NCI-H2029 (cell line): ENCODE data around the gene OLA1.
A peak's percentile ranks its signal among the peaks of the same experiment; 100 is the strongest.

ENCODE experiments used
- DNase-seq: peaks from one replicate; lab custom pipeline; 2025; lab: John Stamatoyannopoulos, UW

OLA1 gene

DNA sequence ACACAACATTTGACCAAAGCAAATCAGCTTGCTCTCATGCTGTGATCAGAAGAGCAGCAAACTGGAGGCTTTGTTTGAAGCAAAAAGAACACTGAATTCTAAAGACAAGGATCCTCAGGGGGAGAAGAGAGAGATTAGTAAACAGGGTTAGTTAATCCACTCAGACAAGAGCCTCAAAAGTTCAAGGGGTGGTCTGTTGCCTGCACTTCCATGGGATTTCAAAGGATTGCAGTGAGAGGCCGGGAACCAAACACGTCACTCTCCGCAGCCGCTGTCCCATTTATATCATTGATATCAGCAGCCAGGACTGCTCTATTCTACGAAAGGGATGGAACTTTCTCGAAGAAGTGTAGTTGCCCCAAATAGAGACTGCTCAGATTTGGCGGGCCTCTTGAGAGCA is 185.4 kb downstream of the OLA1 start:
- no peak for DNase-seq

DNA sequence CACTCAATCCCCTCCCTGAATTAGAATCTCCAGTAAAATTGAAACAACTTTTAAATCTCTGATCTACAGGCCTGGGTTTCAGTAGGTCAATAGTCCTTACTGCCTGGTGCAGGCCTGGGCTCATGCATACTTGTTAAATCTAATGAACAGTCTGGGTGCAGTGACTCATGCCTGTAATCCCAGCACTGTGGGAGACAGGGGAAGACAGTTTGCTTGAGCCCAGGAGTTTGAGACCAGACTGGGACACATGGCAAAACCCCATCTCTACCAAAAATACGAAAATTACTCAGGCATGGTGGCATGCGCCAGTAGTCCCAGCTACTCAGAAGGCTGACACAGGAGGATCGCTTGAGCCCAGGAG is 188.5 kb downstream of the OLA1 start:
- no peak for DNase-seq

DNA sequence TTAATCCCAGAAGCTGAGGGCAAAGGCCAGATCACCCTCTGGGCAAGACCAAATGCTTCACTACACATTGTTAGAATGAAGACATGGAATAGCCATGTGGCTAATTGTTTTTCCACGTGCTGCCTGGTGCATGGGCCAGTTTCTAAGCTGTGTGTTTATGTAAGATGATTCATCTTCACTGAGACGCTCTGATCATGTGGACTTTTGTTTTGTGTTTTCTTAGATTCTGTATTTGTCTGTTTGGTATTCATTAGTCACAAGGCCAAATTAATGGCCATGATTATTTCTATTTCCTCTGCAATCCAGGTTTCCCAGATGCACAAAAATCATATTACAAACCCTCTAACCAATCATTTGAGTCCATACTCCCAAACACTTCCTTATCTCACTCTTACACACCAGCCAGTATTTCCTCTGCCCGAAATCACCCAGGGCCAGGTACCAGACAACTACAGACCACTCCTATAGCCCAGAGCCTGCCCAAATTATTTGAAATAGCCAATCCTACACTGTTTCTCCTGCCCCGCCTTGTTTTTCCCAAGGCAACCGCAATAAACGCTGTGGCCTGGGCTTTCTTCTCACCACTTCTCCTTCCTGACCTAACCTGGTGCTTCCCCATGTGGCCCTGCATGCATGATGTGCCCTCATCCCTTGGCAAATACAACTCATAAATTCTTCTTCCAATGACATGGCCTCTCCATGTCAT is 189.0 kb downstream of the OLA1 start:
- no peak for DNase-seq

DNA sequence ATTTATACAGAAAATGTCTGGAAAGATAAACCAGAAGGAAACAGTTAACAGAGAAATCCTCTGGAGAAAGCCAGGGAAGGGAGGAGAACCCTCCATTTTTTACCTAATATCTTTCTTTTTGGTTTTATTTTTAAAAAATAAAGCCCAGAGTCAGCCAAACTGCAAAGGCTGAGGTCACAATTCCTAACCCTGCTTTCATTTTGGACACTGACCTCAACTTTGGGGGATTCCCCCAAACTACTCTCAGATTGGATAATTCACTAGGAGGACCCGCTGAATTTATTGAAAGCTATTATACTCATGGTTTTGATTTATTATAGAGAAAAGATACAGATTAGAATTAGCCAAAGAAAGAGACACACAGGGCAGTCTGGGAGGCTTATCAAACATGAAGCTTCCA is 189.9 kb downstream of the OLA1 start:
- DNase-seq = no peak

DNA sequence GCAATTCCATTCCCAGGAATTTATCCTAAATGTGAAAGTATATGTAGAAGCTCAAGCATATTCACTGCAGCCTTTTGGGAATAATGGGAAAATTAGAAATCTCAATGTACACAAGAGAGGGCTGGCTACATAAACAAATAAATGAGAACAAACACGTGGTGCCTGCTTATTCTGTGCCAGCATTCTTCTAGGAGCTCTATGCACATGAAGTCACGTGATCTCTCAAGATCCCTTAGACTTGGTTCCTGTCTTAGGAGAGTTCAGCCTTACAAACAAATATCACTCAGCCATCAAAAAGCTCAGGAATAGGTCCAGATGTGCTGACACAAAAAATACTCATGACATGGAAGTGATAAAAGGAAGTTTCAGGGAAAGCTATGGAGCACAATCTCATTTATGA is 190.3 kb downstream of the OLA1 start:
- DNase-seq = no peak

DNA sequence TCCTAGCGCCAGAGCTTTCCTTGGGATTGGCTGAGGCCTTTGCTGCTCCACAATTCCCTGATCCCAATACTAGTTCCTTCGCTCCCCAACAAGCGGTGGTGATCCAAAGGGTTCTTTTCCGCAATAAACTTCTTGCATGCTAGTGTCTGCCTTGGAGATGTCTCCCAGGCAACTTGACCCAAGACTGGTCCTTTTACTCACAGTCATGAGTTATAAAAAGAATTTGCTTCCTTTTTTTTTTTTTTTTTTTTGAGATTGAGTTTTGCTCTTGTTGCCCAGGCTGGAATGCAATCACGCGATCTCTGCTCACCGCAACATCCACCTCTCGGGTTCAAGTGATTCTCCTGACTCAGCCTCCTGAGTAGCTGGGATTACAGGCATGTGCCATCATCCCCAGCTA is 193.4 kb downstream of the OLA1 start:
- no peak for DNase-seq

DNA sequence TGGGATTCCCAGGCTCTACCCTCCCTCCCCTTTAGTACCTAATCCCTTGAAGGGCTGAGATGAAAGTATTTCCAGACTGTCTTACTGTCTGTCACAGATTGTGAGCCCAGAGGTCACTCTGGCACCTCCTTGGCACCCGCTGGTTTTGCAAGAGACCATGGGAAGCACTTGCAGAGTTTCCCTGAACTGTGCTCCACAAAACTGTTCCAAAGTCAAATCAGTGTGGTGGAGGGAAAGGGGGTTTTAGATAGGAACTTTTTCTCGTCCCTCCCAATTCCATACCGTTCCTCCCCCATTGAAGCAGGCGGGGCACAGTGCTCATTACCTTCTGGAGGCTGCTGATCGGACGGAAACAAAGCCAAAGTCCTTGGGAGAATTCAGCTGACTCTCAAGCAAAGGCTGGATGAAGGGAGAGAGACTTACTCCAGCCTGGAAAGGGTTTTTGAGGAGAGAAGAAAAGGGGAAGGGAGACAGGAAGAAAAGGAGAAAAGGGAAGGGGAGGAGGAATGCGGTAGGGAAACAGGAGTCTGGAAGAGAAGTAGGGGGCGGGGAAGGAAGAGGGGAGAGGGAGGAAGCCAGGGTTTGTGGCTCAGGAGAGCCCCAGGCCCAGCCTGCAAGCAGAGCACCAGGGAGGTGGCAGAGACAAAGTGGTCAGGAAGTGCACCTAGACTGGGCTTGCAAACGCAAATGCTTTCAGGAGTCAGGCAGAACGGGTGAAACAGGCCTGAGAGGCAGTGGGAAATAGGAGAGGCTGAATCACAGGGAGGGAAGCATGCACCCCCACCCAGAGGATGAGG is 194.8 kb downstream of the OLA1 start:
- no peak for DNase-seq

DNA sequence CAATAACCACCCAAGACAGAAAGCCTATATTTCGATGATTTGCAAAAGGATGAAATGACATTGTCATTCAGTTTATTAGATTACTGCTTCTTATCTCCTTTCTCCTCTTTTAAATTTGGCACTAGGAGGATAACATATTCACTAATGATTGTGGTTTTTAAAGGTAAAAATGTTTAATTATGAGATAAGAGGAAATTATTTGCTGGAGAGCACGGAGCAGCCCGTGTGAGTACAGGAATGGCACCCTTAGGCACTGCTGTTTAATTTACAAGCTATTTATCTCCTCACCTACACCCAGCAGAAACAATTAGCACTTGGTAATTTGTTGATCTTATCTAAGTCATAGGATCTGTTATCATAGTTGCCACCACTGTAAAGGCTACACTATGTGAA is 195.8 kb downstream of the OLA1 start:
- no peak for DNase-seq

DNA sequence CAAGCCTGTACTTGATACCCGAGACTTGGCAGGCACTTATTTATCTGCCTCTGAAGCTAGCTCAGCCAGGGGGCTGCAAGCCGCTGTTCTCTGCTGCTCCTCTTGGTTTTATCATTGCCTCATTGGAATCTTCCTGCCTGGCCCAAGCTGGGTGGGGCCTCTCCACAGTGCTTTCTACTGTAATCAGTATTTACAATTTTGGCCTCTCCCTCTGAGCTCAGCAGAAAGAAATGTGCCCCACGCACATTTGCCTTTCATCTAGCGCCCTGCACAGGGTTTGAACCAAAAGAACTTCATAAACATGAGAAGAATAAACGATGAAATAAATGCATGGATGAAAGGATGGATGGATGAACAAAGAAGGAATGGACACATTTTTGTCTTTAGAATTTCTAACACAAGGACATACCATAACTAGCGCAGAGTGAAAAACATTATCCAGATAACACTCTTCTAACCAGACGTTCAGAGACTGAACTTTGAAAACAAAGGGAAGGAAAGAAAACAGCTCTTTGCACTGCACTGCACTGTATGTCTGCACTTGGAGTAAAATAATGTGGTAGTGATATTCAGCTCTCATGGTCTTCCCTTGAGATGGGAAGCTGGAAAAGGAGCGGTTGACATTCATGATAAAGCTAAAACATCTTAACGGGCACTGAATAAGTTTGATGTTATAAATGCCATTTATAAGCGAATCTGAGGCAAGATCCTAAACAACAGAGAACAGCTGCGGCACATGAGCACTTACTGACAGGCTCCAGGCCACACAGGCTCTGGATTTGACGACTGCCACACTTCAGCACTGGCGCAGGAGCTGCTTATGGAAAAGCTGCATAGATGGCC is 196.4 kb downstream of the OLA1 start:
- no peak for DNase-seq

DNA sequence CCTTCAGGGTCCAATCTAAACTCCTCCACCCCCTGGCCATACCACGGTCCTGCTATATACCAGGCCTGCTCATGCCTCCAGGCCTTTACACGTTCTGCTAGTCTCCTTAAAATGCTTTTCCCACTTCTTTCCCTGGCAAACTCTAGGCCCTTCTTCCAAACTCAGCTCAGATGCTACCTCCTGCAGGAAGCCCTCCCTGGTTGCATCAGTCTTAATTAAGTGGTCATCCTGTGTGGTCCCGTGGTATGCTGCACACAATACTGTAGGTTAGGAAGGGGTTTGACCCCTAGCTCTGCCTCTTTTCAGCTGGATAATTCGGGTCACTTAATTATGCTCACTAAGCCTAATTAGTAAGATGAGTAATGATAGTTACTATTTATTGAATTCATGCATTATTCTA is 197.3 kb downstream of the OLA1 start:
- DNase-seq = no peak

DNA sequence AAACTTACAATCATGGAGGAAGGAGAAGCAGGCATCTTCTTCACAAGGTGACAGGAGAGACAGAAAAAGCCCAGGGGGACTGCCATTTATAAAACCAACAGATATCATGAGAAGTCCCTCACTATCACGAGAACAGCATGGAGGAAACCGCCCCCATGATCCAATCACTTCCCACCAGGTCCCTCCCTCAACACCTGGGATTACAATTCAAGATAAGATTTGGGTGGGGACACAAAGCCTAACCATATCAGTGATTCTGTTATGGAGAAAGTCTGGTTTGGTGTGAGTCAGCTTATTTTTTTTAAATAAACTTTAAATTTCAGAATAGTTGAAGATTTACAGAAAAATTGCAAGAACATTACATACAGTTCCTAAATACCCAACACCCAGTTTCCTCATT is 198.4 kb downstream of the OLA1 start:
- no peak for DNase-seq

DNA sequence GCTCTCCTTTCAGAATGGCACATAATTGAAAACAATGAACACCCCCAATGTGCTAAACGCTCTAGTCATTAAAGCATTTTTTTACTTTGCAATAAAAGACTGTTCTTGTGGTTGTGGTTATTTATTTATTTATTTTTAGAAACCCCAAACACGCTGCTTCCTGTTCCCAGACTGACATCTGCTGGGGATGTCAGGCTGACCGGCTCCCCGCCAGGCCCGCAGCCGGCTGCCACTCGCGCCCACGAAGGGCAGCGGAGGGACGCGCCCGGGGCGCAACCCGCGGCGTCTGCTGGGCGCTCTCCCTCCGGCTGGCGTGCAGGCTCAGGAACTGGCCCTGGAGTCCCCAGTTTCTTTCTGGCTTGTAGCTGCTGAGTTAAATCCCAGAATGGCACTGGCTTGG is 200.1 kb downstream of the OLA1 start:
- no peak for DNase-seq

DNA sequence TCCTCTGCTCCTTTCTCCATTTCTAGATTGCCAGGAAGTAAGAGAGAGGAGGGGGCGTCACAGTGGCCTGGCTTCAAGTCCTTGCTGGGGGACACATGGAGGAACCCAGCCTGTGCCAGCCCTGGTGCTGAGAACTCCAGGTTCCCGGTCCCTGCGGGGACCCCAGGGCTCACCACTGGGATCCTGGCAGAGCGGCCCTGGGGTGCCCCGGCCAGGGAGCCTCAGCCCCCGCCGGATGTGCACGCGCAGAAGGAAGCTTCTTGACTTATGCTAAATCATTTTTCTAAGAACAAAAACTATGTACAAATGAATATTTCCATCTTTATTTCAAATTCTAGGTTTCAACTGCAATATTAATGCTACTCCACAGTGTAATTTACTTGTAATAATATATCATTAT is 200.6 kb downstream of the OLA1 start:
- no peak for DNase-seq

DNA sequence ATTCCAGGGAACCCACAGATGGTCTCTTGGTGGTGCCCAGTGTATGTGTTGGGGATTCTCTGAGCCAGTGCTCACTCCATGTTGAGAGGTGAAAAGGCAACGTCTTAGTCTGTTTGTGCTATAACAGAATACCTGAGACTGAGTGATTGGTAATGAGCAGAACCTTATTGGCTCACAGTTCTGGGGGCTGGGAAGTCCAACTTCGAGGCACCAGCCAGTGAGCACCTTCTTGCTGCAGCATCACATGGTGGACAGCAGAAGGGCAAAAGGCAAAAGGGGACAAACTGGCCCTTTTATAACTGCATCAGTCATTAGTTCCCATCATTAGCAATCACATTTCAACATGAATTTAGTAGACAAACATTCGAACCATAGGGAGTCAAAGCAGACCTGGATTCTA is 202.2 kb downstream of the OLA1 start:
- DNase-seq = no peak

DNA sequence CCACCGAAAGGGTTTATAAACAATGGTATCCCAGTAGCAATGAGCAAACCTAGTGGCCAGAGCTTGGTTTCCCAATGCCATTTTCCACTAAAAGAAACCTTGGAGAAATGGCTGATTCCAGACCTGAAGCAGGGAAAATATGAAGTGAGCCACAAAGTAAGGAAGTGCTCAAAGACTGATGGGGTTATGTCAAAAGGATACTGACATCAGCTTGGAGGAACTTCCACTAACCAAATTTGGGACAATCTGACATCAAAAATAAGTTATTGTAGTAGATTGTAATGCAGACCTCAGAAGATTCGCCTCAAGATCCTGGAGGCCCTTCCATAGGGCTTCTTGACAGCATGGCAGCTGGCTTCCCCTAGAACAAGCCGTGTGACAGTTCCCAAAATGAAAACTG is 203.8 kb downstream of the OLA1 start:
- no peak for DNase-seq

DNA sequence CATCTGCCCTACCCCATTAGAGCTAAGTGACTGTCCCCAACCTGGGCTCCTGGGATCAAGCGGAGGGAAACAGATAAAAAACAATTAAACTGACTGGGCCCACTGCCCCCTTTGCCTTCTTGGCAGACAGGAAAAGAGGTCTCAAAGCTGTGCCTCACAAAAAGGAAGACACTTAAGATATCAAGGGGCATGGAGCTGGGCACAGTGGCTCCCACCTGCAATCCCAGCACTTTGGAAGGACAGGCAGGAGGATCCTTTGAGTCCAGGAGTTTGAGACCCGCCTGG is 208.0 kb downstream of the OLA1 start:
- DNase-seq = no peak

DNA sequence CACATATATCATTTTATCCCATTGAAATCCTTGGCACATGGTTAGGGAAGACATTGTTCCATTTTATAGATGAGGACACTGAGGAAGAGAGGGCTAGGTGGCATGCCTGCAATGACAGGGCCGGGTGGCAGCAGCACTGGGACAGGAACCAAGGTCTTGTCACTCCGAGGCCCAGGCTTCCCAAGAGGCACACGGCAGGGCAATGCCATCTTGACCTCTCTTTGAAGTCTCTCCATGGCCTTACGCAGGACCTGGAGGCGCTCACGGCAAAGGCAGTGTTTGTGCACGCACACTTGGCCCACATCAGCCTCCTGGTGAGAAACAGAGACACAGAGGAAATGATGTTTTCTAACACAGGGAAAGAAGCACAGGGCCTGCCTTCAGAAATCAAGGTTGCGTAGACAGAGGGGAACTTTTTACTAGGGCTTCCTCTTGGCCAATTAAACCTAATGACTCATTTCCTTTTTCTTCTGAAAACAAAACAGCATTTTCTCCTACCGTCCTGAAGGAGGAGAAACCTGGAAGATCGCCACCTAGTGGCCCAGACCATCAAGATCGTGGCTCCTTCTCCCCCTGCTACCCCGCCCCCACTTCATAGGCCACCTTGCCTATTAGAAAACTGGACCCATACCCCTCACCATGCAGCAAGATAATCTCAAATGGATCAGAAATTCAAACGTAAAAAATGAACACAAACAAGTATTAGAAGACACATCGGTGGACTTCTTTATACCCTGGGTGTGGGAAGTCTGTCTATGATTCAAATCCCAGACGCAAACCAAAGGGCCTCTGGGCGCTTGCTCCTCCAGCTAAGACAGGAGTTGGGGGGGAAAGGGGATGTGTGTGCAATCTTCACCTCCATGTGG is 208.5 kb downstream of the OLA1 start:
- peak; percentile 82 for DNase-seq

DNA sequence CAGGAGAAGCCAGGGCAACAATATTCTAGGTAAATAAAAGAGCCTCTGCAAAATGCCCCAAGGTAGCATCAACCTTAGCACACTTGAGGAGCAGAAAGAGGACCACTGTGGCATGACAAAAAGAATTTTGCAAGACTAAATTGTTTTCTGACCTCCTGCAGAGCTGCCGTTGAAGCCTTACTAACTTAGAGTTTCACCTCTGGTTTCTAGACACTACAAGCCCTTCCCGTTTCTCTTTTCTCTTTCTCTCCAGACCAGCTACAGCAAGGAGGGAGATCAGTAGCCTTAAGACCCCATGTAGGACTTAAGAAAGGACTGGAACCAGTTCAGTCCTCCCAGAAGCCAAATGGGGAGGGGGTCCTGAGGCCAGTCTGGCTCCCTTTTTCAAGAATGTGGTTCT is 209.9 kb downstream of the OLA1 start:
- DNase-seq = no peak

DNA sequence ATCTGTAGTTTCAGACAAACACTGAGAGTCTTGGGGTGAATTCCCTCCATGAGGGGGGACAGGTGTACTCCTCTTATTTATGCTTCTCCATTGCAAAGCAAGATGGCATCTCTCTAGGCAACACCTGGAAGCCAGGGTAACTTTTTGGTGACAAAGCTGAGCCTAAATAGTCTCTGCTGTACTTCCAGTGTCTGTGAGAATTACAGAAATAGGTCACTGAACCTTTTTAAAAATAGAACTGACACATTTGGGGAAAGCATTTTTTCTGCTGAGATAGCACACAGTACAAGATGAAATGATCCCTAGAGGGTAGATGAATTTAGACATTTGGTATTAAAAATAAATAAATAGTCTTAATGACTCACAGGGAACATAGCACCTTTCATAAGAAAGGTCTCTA is 211.5 kb downstream of the OLA1 start:
- DNase-seq = no peak

DNA sequence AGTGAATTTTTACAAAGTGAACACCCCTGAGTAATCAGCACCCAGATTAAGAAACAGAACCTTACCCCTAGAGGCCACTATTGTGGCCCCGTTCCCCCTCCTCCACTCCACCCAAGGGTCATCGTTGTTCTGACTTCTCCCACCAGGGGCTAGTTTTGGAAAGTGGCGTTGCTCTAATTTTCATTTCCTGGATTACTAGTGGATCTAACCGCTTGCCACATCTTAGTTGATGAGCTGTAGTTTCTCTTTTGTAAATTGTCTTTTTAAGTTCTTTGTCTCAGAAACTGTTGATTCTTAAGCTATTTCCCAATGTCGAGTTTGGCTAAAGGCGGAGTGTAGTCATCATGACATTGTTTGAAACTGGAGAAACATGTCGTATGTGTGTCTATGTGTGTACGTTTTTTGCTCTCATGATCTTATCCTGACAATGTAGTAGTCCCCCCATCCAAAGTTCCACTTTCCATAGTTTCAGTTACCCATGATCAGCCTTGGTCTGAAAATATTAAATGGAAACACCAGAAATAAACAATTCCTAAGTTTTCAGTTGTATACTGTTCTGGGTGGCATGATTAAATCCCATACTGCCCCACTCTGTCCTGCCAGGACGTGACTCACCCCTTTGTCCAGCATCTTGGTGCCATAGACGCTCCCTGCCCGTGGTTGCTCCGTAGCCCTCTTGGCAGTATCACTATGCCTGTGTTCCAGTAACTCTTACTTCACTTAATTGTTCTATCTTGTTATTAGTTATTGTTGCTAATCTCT is 212.2 kb downstream of the OLA1 start:
- no peak for DNase-seq

DNA sequence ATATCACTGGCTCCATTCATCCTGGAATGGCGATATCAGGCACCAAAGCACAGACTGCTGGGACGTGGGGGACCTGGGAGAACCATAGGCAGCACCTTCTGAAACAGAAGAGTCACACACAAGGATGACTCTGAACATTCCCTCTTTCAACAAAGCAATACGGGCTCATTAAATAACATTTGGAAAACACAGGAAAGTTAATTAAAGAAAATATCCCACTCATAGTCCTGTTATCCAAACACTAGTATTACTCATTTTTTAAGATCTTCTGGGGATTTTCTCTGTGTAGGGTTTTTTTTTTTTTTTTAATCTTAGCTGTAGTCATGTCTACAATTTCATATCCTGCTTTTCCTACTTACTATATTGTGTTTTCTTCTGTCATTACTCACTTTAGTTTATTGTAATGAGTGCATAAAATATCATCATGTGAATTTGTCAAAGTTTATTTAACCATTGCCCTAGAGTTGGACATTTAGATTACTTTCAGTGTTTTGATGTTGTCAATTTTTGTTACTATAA is 213.2 kb downstream of the OLA1 start:
- DNase-seq = no peak
